Measurements from ENCODE around the gene SCLY.

The SCLY gene

GRCh38 chr2:238128061-238128440 lies 67.2 kb downstream of the SCLY start:
- DNase-seq (ENCODE audit: low read depth), result no peak

DNA sequence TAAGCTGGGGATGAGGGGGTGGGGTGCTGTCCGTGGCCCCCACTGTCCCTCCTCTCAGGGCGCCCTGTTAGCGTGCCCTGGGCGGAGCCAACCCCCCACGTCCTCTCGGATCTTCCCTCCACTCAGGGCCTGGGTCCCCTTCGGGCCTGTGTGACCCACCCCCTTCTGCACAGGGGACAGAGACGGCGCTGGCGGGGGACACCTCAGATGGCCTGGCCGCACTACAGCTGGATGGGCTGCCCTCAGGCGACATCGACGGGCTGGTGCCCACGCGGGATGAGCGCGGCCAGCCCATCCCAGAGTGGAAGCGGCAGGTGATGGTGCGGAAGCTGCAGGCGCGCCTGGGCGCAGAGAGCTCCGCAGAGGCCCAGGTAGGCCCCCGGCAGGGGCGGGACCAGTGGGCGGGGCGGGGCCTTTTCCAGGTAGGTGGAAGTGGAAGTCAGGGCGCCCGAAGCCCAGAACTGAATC lies 67.8 kb downstream of the SCLY start:
- DNase-seq (ENCODE audit: low read depth), result no peak

- DNase-seq (ENCODE audit: low read depth), result no peak
These were observed 68.6 kb downstream of the SCLY start for GRCh38 chr2:238129166-238130010.

DNA sequence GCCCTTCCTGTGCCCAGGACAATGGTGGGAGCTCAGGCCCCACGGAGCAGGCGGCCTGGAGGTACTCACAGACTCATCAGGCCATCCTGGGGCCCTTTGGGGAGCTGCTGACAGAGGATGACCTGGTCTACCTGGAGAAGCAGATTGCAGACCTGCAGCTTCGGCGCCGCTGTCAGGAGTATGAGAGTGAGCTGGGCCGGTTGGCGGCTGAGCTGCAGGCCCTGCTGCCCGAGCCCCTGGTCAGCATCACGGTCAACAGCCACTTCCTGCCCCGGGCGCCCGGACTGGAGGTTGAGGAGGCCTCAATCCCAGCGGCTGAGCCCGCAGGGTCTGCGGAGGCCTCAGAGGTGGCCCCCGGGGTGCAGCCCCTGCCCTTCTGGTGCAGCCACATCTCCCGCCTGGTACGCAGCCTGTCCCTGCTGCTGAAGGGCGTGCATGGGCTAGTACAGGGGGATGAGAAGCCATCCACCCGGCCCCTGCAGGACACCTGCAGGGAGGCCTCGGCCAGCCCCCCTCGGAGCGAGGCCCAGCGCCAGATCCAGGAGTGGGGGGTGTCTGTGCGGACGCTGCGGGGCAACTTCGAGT lies 69.4 kb downstream of the SCLY start:
- DNase-seq (ENCODE audit: low read depth), result no peak

- DNase-seq (ENCODE audit: low read depth), result no peak
These were observed 70.2 kb downstream of the SCLY start for GRCh38 chr2:238130696-238131628.

DNA sequence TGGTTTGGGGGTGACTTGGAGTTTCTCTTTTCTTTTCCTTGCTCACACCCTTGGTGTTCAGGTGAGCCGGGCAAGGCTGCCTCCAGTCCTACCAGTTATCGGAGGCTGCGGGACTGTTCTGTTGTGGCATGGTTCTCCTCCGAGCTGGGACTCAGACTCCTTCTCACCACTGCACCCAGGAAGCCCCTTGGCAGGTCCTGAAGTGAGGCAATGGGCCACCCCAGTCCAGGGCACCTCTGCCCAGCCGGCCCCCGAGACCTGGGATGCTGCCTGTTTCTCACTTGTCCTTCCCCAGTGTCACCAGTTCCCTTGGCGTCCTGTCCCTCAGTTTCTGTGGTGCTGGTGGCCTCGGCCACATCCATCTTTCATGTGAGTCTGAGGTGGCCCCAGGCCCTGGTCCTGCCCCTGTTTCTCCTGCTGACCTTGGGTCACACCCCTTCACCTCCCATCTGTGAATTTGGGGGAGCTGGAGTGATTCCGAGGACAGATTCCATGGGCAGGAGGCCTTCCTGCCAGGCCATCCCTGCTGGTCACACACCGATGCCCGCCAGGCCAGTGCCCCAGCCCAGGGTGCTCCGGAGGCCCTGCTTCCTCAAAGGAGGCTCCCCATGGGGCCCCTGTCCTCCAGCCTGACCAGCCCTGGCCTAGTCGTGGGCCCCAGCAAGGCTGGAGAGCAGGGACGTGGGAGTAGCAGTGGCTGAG lies 71.1 kb downstream of the SCLY start:
- no peak for DNase-seq (ENCODE audit: low read depth)

DNA sequence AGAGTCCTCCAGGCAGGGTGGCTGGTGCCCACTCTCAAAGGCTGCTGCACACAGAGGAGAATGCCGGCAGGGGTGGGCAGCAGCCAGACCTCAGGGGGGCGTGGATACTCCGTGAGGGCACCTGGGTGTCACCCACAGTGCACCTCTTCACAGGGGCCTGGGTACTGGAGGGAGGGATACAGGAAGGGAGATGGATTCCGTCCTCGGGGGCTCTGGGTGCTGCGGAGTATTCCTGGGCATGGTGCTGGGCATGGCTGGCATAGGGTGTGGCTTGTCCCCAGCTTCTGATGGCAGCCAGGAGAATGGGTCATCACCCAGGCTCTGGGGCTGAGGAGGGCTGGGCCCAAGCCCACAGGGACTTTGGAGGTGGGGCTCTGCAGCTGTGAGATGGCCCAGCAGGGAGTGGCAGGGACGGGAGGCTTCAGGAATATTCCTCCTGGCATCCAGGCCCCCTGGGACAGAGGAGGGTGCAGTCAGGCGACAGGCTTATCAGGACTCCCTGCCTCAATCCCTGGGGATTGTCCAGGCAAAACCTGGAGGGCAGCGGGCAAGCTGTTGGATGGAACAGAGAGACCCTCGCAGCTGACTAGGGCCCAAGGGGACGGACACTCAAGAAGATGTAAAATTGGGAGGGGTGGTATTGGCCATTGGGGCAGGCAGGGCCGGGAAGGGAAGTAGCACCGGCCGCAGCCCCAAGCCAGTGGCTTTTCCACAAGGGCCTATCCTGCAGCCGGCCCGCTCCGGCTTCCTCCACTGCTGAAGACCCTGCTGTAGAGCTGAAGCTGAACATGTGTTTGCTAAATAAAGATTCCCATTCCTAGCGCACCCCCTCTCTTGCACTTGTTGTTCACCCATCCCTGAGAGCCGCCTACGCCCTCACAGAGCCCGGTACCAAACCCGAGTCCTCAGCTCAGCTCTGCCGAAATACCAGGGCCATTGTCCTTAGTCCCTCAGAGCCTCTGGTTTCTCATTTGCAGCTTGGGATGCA lies 72.0 kb downstream of the SCLY start:
- DNase-seq (ENCODE audit: low read depth), result no peak

GRCh38 chr2:238133499-238134392 lies 72.9 kb downstream of the SCLY start:
- no peak for DNase-seq (ENCODE audit: low read depth)

GRCh38 chr2:238134393-238134785 lies 73.6 kb downstream of the SCLY start:
- no peak for DNase-seq (ENCODE audit: low read depth)

- no peak for DNase-seq (ENCODE audit: low read depth)
These were observed 74.9 kb downstream of the SCLY start for GRCh38 chr2:238135601-238136150.

DNA sequence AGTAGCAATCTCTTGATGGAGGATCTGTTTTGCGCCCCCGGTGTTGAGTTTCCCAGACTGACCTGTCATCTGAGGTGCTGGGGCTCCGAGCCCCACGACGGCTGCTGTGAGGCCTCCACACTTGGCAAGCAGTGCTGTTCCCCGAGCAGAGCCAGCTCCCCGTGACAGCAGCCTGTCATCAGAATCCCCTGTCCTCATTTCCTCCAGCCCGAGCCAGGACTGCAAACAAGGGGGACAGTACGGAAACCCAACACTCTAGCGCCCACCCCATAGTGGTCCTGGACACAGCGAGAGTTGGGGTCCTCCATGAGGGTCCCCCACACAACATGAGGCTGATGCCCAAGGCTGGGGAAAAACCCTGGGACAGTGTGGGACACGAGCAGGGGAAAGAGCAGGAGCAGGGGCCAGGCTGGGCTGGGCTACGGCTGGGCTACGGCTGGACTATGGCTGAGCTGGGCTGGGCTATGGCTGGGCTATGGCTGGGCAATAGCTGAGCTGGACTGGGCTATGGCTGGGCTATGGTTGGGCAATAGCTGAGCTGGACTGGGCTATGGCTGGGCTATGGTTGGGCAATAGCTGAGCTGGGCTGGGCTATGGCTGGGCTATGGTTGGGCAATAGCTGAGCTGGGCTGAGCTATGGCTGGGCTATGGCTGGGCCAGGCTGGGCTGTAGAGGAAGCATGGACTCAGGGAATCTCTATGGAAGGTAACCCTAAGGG lies 76.2 kb downstream of the SCLY start:
- DNase-seq (ENCODE audit: low read depth), result no peak

DNA sequence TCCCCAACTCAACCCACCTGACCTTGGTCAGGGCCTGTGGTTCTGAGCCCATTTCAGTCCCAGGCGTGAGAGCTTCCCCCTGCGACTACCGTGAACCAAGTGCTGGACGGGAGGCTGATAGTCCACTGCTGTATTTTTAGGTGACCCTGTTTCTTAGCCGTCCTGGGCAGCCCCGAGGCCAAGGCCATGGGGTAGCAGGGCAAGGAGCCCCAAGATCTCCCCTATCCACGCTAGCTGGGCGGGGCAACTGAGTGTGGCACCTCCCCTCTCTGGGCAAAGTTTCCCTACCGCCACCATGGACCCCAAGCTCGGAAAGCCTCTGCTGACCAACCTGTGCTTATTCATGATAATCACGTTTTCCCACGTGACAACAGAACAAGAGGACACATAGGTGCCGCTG lies 77.1 kb downstream of the SCLY start:
- DNase-seq (ENCODE audit: low read depth), result no peak

DNA sequence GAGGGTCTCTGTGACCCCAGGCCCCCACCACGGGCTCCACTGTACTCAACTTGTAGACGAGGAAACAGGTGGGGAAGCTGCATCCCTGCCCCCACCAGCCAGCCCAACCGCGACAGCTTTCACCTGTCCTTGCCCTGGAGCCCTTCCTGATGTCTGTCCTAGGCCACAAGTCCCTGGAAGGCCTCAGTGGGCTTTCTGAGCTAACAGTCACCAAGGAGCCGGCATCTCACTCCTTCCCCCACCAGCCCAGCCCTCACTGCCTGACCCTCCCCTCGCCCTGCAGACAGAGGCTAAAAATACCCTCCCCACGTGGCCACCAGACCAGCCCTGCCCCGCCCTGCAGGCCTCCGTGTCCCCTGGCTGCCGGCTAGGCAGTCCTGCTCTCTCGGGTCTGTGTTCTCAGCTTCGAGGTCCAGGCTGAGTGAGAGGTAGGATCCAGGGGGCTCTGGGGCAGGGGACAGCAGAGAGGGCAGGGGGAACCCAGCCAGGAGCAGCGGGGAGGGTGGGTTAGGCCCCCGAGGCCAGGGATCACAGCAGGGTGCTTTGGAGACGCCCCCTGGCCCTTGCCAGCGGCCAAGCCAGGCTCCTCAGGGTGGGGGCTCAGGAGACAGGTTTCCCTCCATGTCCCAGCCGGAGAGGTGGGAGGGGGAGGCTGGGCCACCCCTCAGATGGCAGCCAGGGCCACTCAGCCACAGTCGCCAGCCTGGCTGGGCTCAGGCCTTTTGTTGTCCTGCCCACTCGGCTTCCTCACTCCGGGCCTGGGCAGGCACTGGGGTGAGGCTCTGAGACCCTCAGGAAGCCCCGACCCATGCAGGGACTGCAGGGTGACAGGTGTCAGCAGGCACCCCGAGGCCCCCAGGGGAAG lies 77.8 kb downstream of the SCLY start, which contains the start of gene KLHL30:
KLHL30 (plus strand) TSS at position 338 of the 865 bp plus-strand sequence. CDS start 2,087 bp downstream, outside the sequence.
- DNase-seq (ENCODE audit: low read depth), result no peak

GRCh38 chr2:238139196-238140039 lies 78.6 kb downstream of the SCLY start:
- DNase-seq (ENCODE audit: low read depth), result no peak

- no peak for DNase-seq (ENCODE audit: low read depth)
These were observed 79.2 kb downstream of the SCLY start for GRCh38 chr2:238140040-238140439.

DNA sequence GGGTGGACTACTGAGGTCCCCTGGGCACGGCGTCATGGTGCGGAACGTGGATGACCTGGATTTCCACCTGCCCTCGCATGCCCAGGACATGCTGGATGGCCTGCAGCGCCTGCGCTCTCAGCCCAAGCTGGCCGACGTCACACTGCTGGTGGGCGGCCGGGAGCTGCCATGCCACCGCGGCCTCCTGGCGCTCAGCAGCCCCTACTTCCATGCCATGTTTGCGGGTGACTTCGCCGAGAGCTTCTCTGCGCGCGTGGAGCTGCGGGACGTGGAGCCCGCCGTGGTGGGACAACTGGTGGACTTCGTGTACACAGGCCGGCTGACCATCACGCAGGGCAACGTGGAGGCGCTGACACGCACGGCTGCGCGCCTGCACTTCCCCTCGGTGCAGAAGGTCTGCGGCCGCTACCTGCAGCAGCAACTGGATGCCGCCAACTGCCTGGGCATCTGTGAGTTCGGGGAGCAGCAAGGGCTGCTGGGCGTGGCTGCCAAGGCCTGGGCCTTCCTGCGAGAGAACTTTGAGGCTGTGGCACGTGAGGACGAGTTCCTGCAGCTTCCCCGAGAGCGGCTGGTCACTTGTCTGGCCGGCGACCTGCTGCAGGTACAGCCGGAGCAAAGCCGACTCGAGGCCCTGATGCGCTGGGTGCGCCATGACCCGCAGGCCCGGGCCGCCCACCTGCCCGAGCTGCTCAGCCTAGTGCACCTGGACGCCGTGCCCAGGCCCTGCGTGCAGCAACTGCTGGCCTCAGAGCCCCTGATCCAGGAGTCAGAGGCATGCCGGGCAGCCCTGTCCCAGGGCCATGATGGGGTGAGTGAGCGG lies 80.1 kb downstream of the SCLY start:
- no peak for DNase-seq (ENCODE audit: low read depth)

All from stimulated activated CD8-positive, alpha-beta memory T cell treated with anti-CD3 and anti-CD28 coated beads, Interleukin-15, amount 100 ng/mL, for 1 hour (primary cell).